ENCODE data around the gene AFF3. TPM values are rescaled to one million over a fixed set of nuclear protein-coding genes. Genes with fewer than 3 reads are reported as not detected.

The AFF3 gene
- polyA plus RNA-seq, 3 donors from 2014 or later: 1.4 to 7.4 (median 3.8) TPM

- DNase-seq: peak in 2 of 3 donors; percentile 9 to 10
- Mint-ChIP-seq H3K4me3 (peak overlapping the region in 2 of 5 donors; percentile 5 to 10), H3K9me3 (no peaks in the 10 kb centered on the region), H3K27me3 (ENCODE audit: low read depth in 3 of 3) (peaks cover 5 to 6% (median 6%) of the 10 kb centered on the region in 3 donors), H3K27ac (peak overlapping the region in 1 of 6 donors; percentile 19), H3K36me3 (peaks cover 0 to 3% (median 3%) of the 10 kb centered on the region in 3 donors), H3K4me1 (peaks cover 26 to 52% of the 10 kb centered on the region in 2 donors)
These were observed 4.4 kb downstream of the AFF3 start for GRCh38 chr2:100137866-100138570.

- Mint-ChIP-seq H3K36me3 (peaks cover 0 to 3% (median 2%) of the 10 kb centered on the region in 3 donors), H3K27me3 (ENCODE audit: low read depth in 3 of 3) (peaks cover 3 to 6% (median 4%) of the 10 kb centered on the region in 3 donors), H3K9me3 (no peaks in the 10 kb centered on the region), H3K27ac (no peak overlapping the region), H3K4me1 (peaks cover 21 to 46% of the 10 kb centered on the region in 2 donors), H3K4me3 (no peak overlapping the region)
- no peak for DNase-seq
These were observed 5.1 kb downstream of the AFF3 start for GRCh38 chr2:100137318-100137717.

GRCh38 chr2:100136310-100136709, 6.1 kb downstream of the AFF3 start:
- H3K9me3 Mint-ChIP-seq: no peaks in the 10 kb centered on the region

GRCh38 chr2:100135415-100135814, 7.0 kb downstream of the AFF3 start:
- Mint-ChIP-seq H3K27me3 (ENCODE audit: low read depth in 3 of 3) (peaks cover 0 to 4% (median 3%) of the 10 kb centered on the region in 3 donors), H3K27ac (no peak overlapping the region), H3K9me3 (no peaks in the 10 kb centered on the region), H3K4me1 (peaks cover 15 to 31% of the 10 kb centered on the region in 2 donors), H3K36me3 (peaks cover 0 to 2% (median 0%) of the 10 kb centered on the region in 3 donors), H3K4me3 (no peak overlapping the region)
- DNase-seq: no peak

More at GRCh38 chr2:100136310-100136709, 6.1 kb downstream of the AFF3 start:
- H3K4me1 Mint-ChIP-seq: peaks cover 16 to 40% of the 10 kb centered on the region in 2 donors
- H3K36me3 Mint-ChIP-seq: peaks cover 0 to 3% (median 0%) of the 10 kb centered on the region in 3 donors
- no peak overlapping the region for H3K4me3 Mint-ChIP-seq
- peaks cover 0 to 6% (median 3%) of the 10 kb centered on the region in 3 donors for H3K27me3 Mint-ChIP-seq (ENCODE audit: low read depth in 3 of 3)
- DNase-seq: no peak
- H3K27ac Mint-ChIP-seq: no peak overlapping the region

- Mint-ChIP-seq H3K36me3 (no peaks in the 10 kb centered on the region), H3K9me3 (no peaks in the 10 kb centered on the region), H3K4me3 (no peak overlapping the region), H3K27me3 (ENCODE audit: low read depth in 3 of 3) (no peaks in the 10 kb centered on the region), H3K4me1 (peaks cover 2 to 5% of the 10 kb centered on the region in 2 donors), H3K27ac (no peak overlapping the region)
- no peak for DNase-seq
These were observed 11.6 kb downstream of the AFF3 start for GRCh38 chr2:100130595-100131391.

GRCh38 chr2:100126897-100127401, 15.4 kb downstream of the AFF3 start:
- Mint-ChIP-seq H3K27me3 (ENCODE audit: low read depth in 3 of 3) (peaks cover 0 to 3% (median 0%) of the 10 kb centered on the region in 3 donors), H3K4me1 (peaks cover 0 to under 1% of the 10 kb centered on the region in 2 donors), H3K36me3 (no peaks in the 10 kb centered on the region), H3K27ac (no peak overlapping the region), H3K9me3 (no peaks in the 10 kb centered on the region), H3K4me3 (no peak overlapping the region)
- DNase-seq: no peak

GRCh38 chr2:100126201-100126600, 16.2 kb downstream of the AFF3 start:
- Mint-ChIP-seq H3K27ac (no peak overlapping the region), H3K4me3 (no peak overlapping the region), H3K4me1 (no peaks in the 10 kb centered on the region), H3K36me3 (no peaks in the 10 kb centered on the region), H3K27me3 (ENCODE audit: low read depth in 3 of 3) (peaks cover 0 to 6% (median 0%) of the 10 kb centered on the region in 3 donors), H3K9me3 (no peaks in the 10 kb centered on the region)
- DNase-seq: no peak

- Mint-ChIP-seq H3K4me3 (no peak overlapping the region), H3K27ac (no peak overlapping the region), H3K4me1 (no peaks in the 10 kb centered on the region), H3K9me3 (no peaks in the 10 kb centered on the region), H3K36me3 (no peaks in the 10 kb centered on the region), H3K27me3 (ENCODE audit: low read depth in 3 of 3) (peaks cover 0 to 7% (median 0%) of the 10 kb centered on the region in 3 donors)
- no peak for DNase-seq
These were observed 16.8 kb downstream of the AFF3 start for GRCh38 chr2:100125626-100126025.

GRCh38 chr2:100124761-100125160, 17.6 kb downstream of the AFF3 start:
- no peaks in the 10 kb centered on the region for H3K36me3 Mint-ChIP-seq
- DNase-seq: no peak
- H3K4me3 Mint-ChIP-seq: no peak overlapping the region
- H3K27me3 Mint-ChIP-seq (ENCODE audit: low read depth in 3 of 3): peaks cover 0 to 7% (median 0%) of the 10 kb centered on the region in 3 donors
- H3K9me3 Mint-ChIP-seq: no peaks in the 10 kb centered on the region
- no peaks in the 10 kb centered on the region for H3K4me1 Mint-ChIP-seq
- H3K27ac Mint-ChIP-seq: no peak overlapping the region

GRCh38 chr2:100121124-100121718, 21.2 kb downstream of the AFF3 start:
- Mint-ChIP-seq H3K36me3 (no peaks in the 10 kb centered on the region), H3K27me3 (ENCODE audit: low read depth in 3 of 3) (peaks cover 0 to 9% (median 0%) of the 10 kb centered on the region in 3 donors), H3K9me3 (peaks cover 0 to 10% (median 0%) of the 10 kb centered on the region in 6 donors), H3K27ac (no peak overlapping the region), H3K4me3 (no peak overlapping the region), H3K4me1 (no peaks in the 10 kb centered on the region)
- DNase-seq: no peak

- no peaks in the 10 kb centered on the region for H3K4me1 Mint-ChIP-seq
- H3K4me3 Mint-ChIP-seq: no peak overlapping the region
- DNase-seq: no peak
- H3K27me3 Mint-ChIP-seq (ENCODE audit: low read depth in 3 of 3): peaks cover 0 to 7% (median 0%) of the 10 kb centered on the region in 3 donors
- no peak overlapping the region for H3K27ac Mint-ChIP-seq
- peaks cover 0 to 10% (median 2%) of the 10 kb centered on the region in 6 donors for H3K9me3 Mint-ChIP-seq
- no peaks in the 10 kb centered on the region for H3K36me3 Mint-ChIP-seq
These were observed 23.2 kb downstream of the AFF3 start for GRCh38 chr2:100119235-100119634.

- H3K9me3 Mint-ChIP-seq: peaks cover 0 to 10% (median 2%) of the 10 kb centered on the region in 6 donors
- no peaks in the 10 kb centered on the region for H3K36me3 Mint-ChIP-seq
- H3K4me1 Mint-ChIP-seq: peaks cover 6 to 10% of the 10 kb centered on the region in 2 donors
- no peak for DNase-seq
- H3K27me3 Mint-ChIP-seq (ENCODE audit: low read depth in 3 of 3): peaks cover 0 to 8% (median 2%) of the 10 kb centered on the region in 3 donors
- no peak overlapping the region for H3K4me3 Mint-ChIP-seq
- no peak overlapping the region for H3K27ac Mint-ChIP-seq
These were observed 28.4 kb downstream of the AFF3 start for GRCh38 chr2:100113990-100114433.

GRCh38 chr2:100110614-100111000, 31.8 kb downstream of the AFF3 start:
- Mint-ChIP-seq H3K27ac (no peak overlapping the region), H3K4me1 (peaks cover 9 to 10% of the 10 kb centered on the region in 2 donors), H3K27me3 (ENCODE audit: low read depth in 3 of 3) (peaks cover 0 to 13% (median 12%) of the 10 kb centered on the region in 3 donors), H3K4me3 (no peak overlapping the region), H3K9me3 (no peaks in the 10 kb centered on the region), H3K36me3 (no peaks in the 10 kb centered on the region)
- DNase-seq: no peak
